HEK293T (cell line): ENCODE results near the gene ACP7.

Experiments
- BHLHE40 ChIP-seq: fragments of 450-650 bp; IDR thresholded peaks from 2 replicates; pipeline ENCODE4 v1.6.1; 2016; ENCODE audit warnings: mild to moderate bottlenecking, moderate library complexity, borderline replicate concordance
- ELF4 ChIP-seq: fragments of 450-650 bp; IDR thresholded peaks from 2 replicates; pipeline ENCODE4 v1.6.1; 2017; ENCODE audit warnings: antibody characterized with exemption
- FOXA1 ChIP-seq: fragments of 450-650 bp; IDR thresholded peaks from 2 replicates; pipeline ENCODE4 v1.6.1; 2016; ENCODE audit warnings: mild to moderate bottlenecking
- FOXM1 ChIP-seq: fragments of 450-650 bp; IDR thresholded peaks from 2 replicates; pipeline ENCODE4 v1.6.1; 2017; ENCODE audit warnings: mild to moderate bottlenecking, borderline replicate concordance
- TARDBP ChIP-seq: fragments of 450-650 bp; IDR thresholded peaks from 2 replicates; pipeline ENCODE4 v1.6.1; 2016

- TF ChIP-seq FOXA1 (no peak), TARDBP (no peak), FOXM1 (no peak), ELF4 (no peak), BHLHE40 (no peak)
Observed at GRCh38 chr19:39085392-39085791, 1.2 kb downstream of the ACP7 start.
